Measurements from ENCODE around the gene OR11A1.

OR11A1 gene

DNA sequence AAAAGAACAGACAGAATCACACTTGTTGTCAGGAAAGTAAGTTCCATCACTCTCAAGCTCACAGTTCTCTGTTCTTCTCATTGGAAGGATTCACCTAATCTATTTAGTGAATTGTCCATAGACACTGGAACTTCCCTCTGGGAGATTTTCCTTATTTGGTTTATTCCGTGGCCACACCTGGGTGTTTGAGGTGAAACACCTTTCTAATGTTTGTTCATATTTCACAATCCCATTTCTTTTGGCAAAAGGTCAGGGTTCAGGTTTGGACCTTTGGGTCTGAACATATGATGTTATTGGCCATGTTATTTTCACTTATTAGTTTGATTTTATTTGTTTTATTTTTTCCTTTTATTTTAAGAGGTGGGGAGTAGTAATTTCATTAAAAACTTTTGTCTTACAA, 26.9 kb upstream of the OR11A1 start:
- H3K27me3 ChIP-seq (ENCODE audit: insufficient read depth, poor library complexity, severe bottlenecking), result no peaks in the 10 kb centered on the region

DNA sequence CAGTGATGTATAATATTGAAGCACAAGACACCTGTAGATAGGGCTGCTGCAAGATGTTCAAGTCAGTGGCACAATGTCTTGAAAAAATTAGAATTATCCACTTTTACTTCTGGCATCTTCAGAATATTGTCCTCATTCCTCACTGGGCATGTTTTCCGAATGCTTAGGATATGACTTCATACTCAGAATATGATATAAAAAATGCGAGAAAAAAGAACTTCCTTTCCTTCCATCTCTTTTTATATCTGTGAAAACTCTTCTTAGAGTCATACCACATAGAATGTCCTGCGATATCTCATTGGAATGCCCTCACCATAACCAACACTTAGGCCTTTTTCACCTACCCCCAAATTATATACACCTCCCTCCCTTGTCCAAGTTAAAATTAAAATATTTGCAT, 26.3 kb upstream of the OR11A1 start:
- no peak overlapping the region for H3K4me3 ChIP-seq (replicated peaks; ENCODE audit: insufficient read depth, low read length)
- H3K27ac ChIP-seq (replicated peaks), result no peak overlapping the region
- TF ChIP-seq CTCF (IDR thresholded peaks at IDR 0.05; ENCODE audit: insufficient read depth, low read length) (no peak), REST (IDR thresholded peaks at IDR 0.05; ENCODE audit: insufficient replicate concordance, low read depth) (no peak), SPI1 (IDR thresholded peaks at IDR 0.05; ENCODE audit: borderline replicate concordance, low read depth) (no peak), GABPA (IDR thresholded peaks at IDR 0.05; ENCODE audit: low read depth) (no peak), POLR2AphosphoS5 (IDR thresholded peaks at IDR 0.05; ENCODE audit: low read depth) (no peak)
- DNase-seq (ENCODE audit: low read depth in 1 of 2, low spot score in 1 of 2), result no peak
- no peaks in the 10 kb centered on the region for H3K27me3 ChIP-seq (ENCODE audit: insufficient read depth, poor library complexity, severe bottlenecking)

More for the DNA sequence above, 26.9 kb upstream of the OR11A1 start:
- Histone ChIP-seq H3K27ac (replicated peaks) (no peak overlapping the region), H3K4me3 (replicated peaks; ENCODE audit: insufficient read depth, low read length) (no peak overlapping the region)
- TF ChIP-seq SPI1 (IDR thresholded peaks at IDR 0.05; ENCODE audit: borderline replicate concordance, low read depth) (no peak), REST (IDR thresholded peaks at IDR 0.05; ENCODE audit: insufficient replicate concordance, low read depth) (no peak), POLR2AphosphoS5 (IDR thresholded peaks at IDR 0.05; ENCODE audit: low read depth) (no peak), GABPA (IDR thresholded peaks at IDR 0.05; ENCODE audit: low read depth) (no peak), CTCF (IDR thresholded peaks at IDR 0.05; ENCODE audit: insufficient read depth, low read length) (no peak)
- no peak for DNase-seq (ENCODE audit: low read depth in 1 of 2, low spot score in 1 of 2)

GRCh38 chr6:29479560-29479959, 22.7 kb upstream of the OR11A1 start:
- DNase-seq (ENCODE audit: low read depth in 1 of 2, low spot score in 1 of 2), result no peak
- no peak overlapping the region for H3K27ac ChIP-seq (replicated peaks)
- no peak for TF ChIP-seq POLR2AphosphoS5 (IDR thresholded peaks at IDR 0.05; ENCODE audit: low read depth)
- no peak for TF ChIP-seq SPI1 (IDR thresholded peaks at IDR 0.05; ENCODE audit: borderline replicate concordance, low read depth)
- no peak for TF ChIP-seq GABPA (IDR thresholded peaks at IDR 0.05; ENCODE audit: low read depth)
- TF ChIP-seq REST (IDR thresholded peaks at IDR 0.05; ENCODE audit: insufficient replicate concordance, low read depth), result no peak
- no peak for TF ChIP-seq CTCF (IDR thresholded peaks at IDR 0.05; ENCODE audit: insufficient read depth, low read length)
- H3K4me3 ChIP-seq (replicated peaks; ENCODE audit: insufficient read depth, low read length), result no peak overlapping the region
- H3K27me3 ChIP-seq (ENCODE audit: insufficient read depth, poor library complexity, severe bottlenecking), result no peaks in the 10 kb centered on the region

All from HL-60 (cell line).